Measurements from ENCODE around the gene EHMT1. TPM values are rescaled to one million over a fixed set of nuclear protein-coding genes. Genes with fewer than 3 reads are reported as not detected.

EHMT1 gene
- total and polyA plus RNA-seq, 2 of the 13 experiments (the other 11 are each of a cell fraction or from before 2014, with no cell fraction given), result 23.0 to 27.1 TPM

GRCh38 chr9:137705906-137706305, 87.1 kb downstream of the EHMT1 start:
- BruUV-seq (replicated peaks), result no TSS peak
- in situ Hi-C loops (cut with HindIII; ENCODE audit: extremely low pct_ligation_motif_present, low pct_unique_long_range_greater_than_20kb), result no loop called here
- no peak overlapping the region for H3K27ac ChIP-seq (ENCODE audit: extremely low read length, insufficient read depth, low read length)
- H3K9me3 ChIP-seq (ENCODE audit: low read length), result peaks cover 14% of the 10 kb centered on the region
- POLR2A ChIA-PET, result no interaction called here
- H3K9ac ChIP-seq (ENCODE audit: insufficient read depth, low read depth, low read length), result no peak overlapping the region
- ATAC-seq, result no peak
- H3K4me2 ChIP-seq (ENCODE audit: low read depth, low read length), result no peak overlapping the region
- H3K36me3 ChIP-seq (replicated peaks in 1 of 2; ENCODE audit: control insufficient read depth in 1 of 2, insufficient read depth in 2 of 2, low read length in 2 of 2), result peaks cover 0 to under 1% of the 10 kb centered on the region in 2 experiments; a peak in 2 of 5 replicates
- CTCF ChIA-PET (ENCODE audit: low intra/inter-chr PET ratio, low total read pairs), result no interaction called here
- WGBS (ENCODE audit: low lambda C conversion rate), result 100% methylated on average over 4 of the region's 10 CpGs
- no peak for TF ChIP-seq ZNF556 (CRISPR knock-in tag; IDR thresholded peaks at IDR 0.05; ENCODE audit: borderline replicate concordance)
- TF ChIP-seq ZNF879 (CRISPR knock-in tag; IDR thresholded peaks at IDR 0.05), result no peak
- TF ChIP-seq ZC3H13 (CRISPR knock-in tag; IDR thresholded peaks at IDR 0.05), result no peak
- TF ChIP-seq ZNF607 (CRISPR knock-in tag; IDR thresholded peaks at IDR 0.05; ENCODE audit: borderline replicate concordance), result no peak
- no peak for TF ChIP-seq NFYB (CRISPR knock-in tag; IDR thresholded peaks at IDR 0.05)
- no peak for TF ChIP-seq SMARCC2 (IDR thresholded peaks at IDR 0.05)
- TF ChIP-seq KDM5B (CRISPR knock-in tag; IDR thresholded peaks at IDR 0.05; ENCODE audit: borderline replicate concordance), result no peak
- no peak for TF ChIP-seq PITX1 (CRISPR knock-in tag; IDR thresholded peaks at IDR 0.05)
- TF ChIP-seq HNRNPLL (IDR thresholded peaks at IDR 0.05; ENCODE audit: low read depth, low read length, poor library complexity, severe bottlenecking), result no peak
- TF ChIP-seq ATF1 (CRISPR knock-in tag; IDR thresholded peaks at IDR 0.05), result no peak
- no peak for TF ChIP-seq ZNF335 (CRISPR knock-in tag; IDR thresholded peaks at IDR 0.05)
- DNase-seq (ENCODE audit: low spot score), result no peak
- H3K4me1 ChIP-seq (ENCODE audit: insufficient read depth, low read length), result no peaks in the 10 kb centered on the region
- no peak overlapping the region for H3K4me3 ChIP-seq (replicated peaks in 1 of 3; ENCODE audit: insufficient read depth in 1 of 3, low read depth in 2 of 3, low read length in 3 of 3)
- intact Hi-C loops (cut with micrococcal nuclease; ENCODE audit: unreplicated experiment), result no loop called here
- H3K79me2 ChIP-seq (ENCODE audit: insufficient read depth, low read length), result peaks cover 38% of the 10 kb centered on the region
- no peak overlapping the region for H2AFZ ChIP-seq (ENCODE audit: low read length)
- FAIRE-seq, result no peak
- peaks cover 7% of the 10 kb centered on the region; the same call in 1 of the 2 replicates for H4K20me1 ChIP-seq (ENCODE audit: insufficient read depth, low read length)
- H3K27me3 ChIP-seq (ENCODE audit: control insufficient read depth in 1 of 2, insufficient read depth in 2 of 2, low read length in 2 of 2), result no peaks in the 10 kb centered on the region

- no peak for TF ChIP-seq KMT2A (CRISPR knock-in tag; IDR thresholded peaks at IDR 0.05)
- Histone ChIP-seq H3K4me3 (replicated peaks in 1 of 3; ENCODE audit: insufficient read depth in 1 of 3, low read depth in 2 of 3, low read length in 3 of 3) (no peak overlapping the region), H3K79me2 (ENCODE audit: insufficient read depth, low read length) (peaks cover 35% of the 10 kb centered on the region), H3K9ac (ENCODE audit: insufficient read depth, low read depth, low read length) (no peak overlapping the region), H3K9me3 (ENCODE audit: low read length) (peaks cover 10% of the 10 kb centered on the region), H2AFZ (ENCODE audit: low read length) (no peak overlapping the region), H3K36me3 (replicated peaks in 1 of 2; ENCODE audit: control insufficient read depth in 1 of 2, insufficient read depth in 2 of 2, low read length in 2 of 2) (peaks cover 3 to 14% of the 10 kb centered on the region in 2 experiments; a peak in 3 of 5 replicates), H3K4me2 (ENCODE audit: low read depth, low read length) (no peak overlapping the region), H3K27ac (ENCODE audit: extremely low read length, insufficient read depth, low read length) (no peak overlapping the region), H3K4me1 (ENCODE audit: insufficient read depth, low read length) (no peaks in the 10 kb centered on the region), H4K20me1 (ENCODE audit: insufficient read depth, low read length) (peaks cover 7% of the 10 kb centered on the region; the same call in 1 of the 2 replicates), H3K27me3 (ENCODE audit: control insufficient read depth in 1 of 2, insufficient read depth in 2 of 2, low read length in 2 of 2) (no peaks in the 10 kb centered on the region)
- 91% methylated on average over 6 of the region's 6 CpGs for WGBS (ENCODE audit: low lambda C conversion rate)
- ChIA-PET POLR2A (no interaction called here), CTCF (ENCODE audit: low intra/inter-chr PET ratio, low total read pairs) (no interaction called here)
- no peak for FAIRE-seq
- intact Hi-C loops (cut with micrococcal nuclease; ENCODE audit: unreplicated experiment), result no loop called here
- no peak for ATAC-seq
- BruUV-seq (replicated peaks), result no TSS peak
- in situ Hi-C loops (cut with HindIII; ENCODE audit: extremely low pct_ligation_motif_present, low pct_unique_long_range_greater_than_20kb), result no loop called here
- DNase-seq (ENCODE audit: low spot score), result no peak
These were observed 88.6 kb downstream of the EHMT1 start for GRCh38 chr9:137707361-137707760.

All from HepG2 (cell line).